GM18858 (cell line): Measurements from ENCODE around the gene MMD2.

Experiments used
- ATAC-seq: cut with Tn5 transposase; IDR thresholded peaks from one replicate; pipeline ENCODE4 v1.9.1; 2021; ENCODE audit not compliant: unreplicated experiment

Gene MMD2

GRCh38 chr7:4959306-4959705 lies 319 bp upstream of the MMD2 start:
- no peak for ATAC-seq

- no peak for ATAC-seq
Measured at GRCh38 chr7:4957847-4958476, 1.0 kb downstream of the MMD2 start.

GRCh38 chr7:4951903-4952636 lies 6.9 kb downstream of the MMD2 start:
- peak; percentile 57 for ATAC-seq

GRCh38 chr7:4951304-4951703 lies 7.7 kb downstream of the MMD2 start:
- ATAC-seq = no peak

- ATAC-seq = no peak
Measured at GRCh38 chr7:4948402-4948801, 10.6 kb downstream of the MMD2 start.

- no peak for ATAC-seq
Measured at GRCh38 chr7:4945949-4946348, 13.0 kb downstream of the MMD2 start.

GRCh38 chr7:4944939-4945338 lies 14.0 kb downstream of the MMD2 start:
- ATAC-seq = no peak

- ATAC-seq = no peak
Measured at GRCh38 chr7:4943297-4943696, 15.7 kb downstream of the MMD2 start.

- ATAC-seq = no peak
Measured at GRCh38 chr7:4939971-4940728, 18.8 kb downstream of the MMD2 start.

GRCh38 chr7:4937411-4937810 lies 21.6 kb downstream of the MMD2 start:
- ATAC-seq = no peak

- no peak for ATAC-seq
Measured at GRCh38 chr7:4934419-4935025, 24.5 kb downstream of the MMD2 start.

- ATAC-seq = no peak
Measured at GRCh38 chr7:4931943-4932342, 27.0 kb downstream of the MMD2 start.

- ATAC-seq = no peak
Measured at GRCh38 chr7:4929005-4929404, 30.0 kb downstream of the MMD2 start.

GRCh38 chr7:4928445-4928844 lies 30.5 kb downstream of the MMD2 start:
- ATAC-seq = no peak

GRCh38 chr7:4919969-4920766 lies 38.8 kb downstream of the MMD2 start:
- no peak for ATAC-seq

GRCh38 chr7:4916113-4916512 lies 42.9 kb downstream of the MMD2 start:
- no peak for ATAC-seq

- no peak for ATAC-seq
Measured at GRCh38 chr7:4911111-4911828, 47.7 kb downstream of the MMD2 start.

GRCh38 chr7:4906682-4907081 lies 52.3 kb downstream of the MMD2 start:
- no peak for ATAC-seq

GRCh38 chr7:4905171-4905570 lies 53.8 kb downstream of the MMD2 start:
- ATAC-seq = no peak

- no peak for ATAC-seq
Measured at GRCh38 chr7:4904346-4904745, 54.6 kb downstream of the MMD2 start.
